A549 (cell line): ENCODE data around the gene HOXB1. TPM values are rescaled to one million over a fixed set of nuclear protein-coding genes. Genes with fewer than 3 reads are reported as not detected.
A peak's percentile ranks its signal among the peaks of the same experiment; 100 is the strongest.

Source experiments
- ATAC-seq, 2 experiments: fragments of 200-7000 bp in 1 of 2; fragments of >200 bp in 1 of 2; cut with Nextera tagmentation in 1 of 2; cut with Tn5 transposase in 1 of 2; 3 replicates each; pipeline versions ENCODE4 v1.8.0 to v1.9.1; 2018 to 2020; ENCODE audit warnings: mild to moderate bottlenecking in 1 of 2, moderate library complexity in 1 of 2
- CTCF ChIA-PET: fragments of 300-600 bp; sonication (Branson Sonifier 250); formaldehyde crosslinking; extraction: SDS; loops from one replicate; lab custom pipeline; 2021; ENCODE audit warnings: antibody characterized with exemption, inconsistent platforms; lab: Yijun Ruan, JAX
- POLR2A ChIA-PET: fragments of 350-600 bp; formaldehyde crosslinking; extraction: SDS; loops from one replicate; lab custom pipeline; 2021; ENCODE audit warnings: antibody characterized with exemption, inconsistent platforms; lab: Yijun Ruan, JAX
- DNase-seq, 2 experiments: peaks; one replicate each; pipeline versions ENCODE4 v3.0.0 to v3.0.0-alpha.2; 2011 to 2016; ENCODE audit warnings: low read depth in 1 of 2, low spot score in 1 of 2
- FAIRE-seq: peaks from 2 replicates; lab custom pipeline; 2011; peaks lifted over from hg19 to GRCh38; lab: Jason Lieb, UNC
- H3K27ac ChIP-seq, 2 experiments: fragments of >200 bp; sonication (Bioruptor Twin); formaldehyde crosslinking; 3 replicates each; pipeline ENCODE4 v1.5.1; 2016 to 2017
- H3K4me1 ChIP-seq: fragments of >200 bp; sonication (Bioruptor Twin); formaldehyde crosslinking; 3 replicates; pipeline ENCODE4 v1.6.1; 2016
- H3K4me2 ChIP-seq: fragments of >200 bp; sonication (Bioruptor Twin); formaldehyde crosslinking; 3 replicates; pipeline ENCODE4 v1.6.1; 2016
- H3K4me3 ChIP-seq: fragments of >200 bp; sonication (Bioruptor Twin); formaldehyde crosslinking; 3 replicates; pipeline ENCODE4 v1.5.1; 2016
- H3K9me3 ChIP-seq: fragments of >200 bp; sonication (Bioruptor Twin); formaldehyde crosslinking; 3 replicates; pipeline ENCODE4 v1.6.1; 2016
- CBX2 ChIP-seq: fragments of 200-600 bp; sonication (generic); IDR thresholded peaks from 2 replicates; pipeline ENCODE4 v1.6.1; 2016; ENCODE audit warnings: low read depth, mild to moderate bottlenecking, borderline replicate concordance
- CEBPB ChIP-seq, 2 experiments: fragments of >200 bp in 1 of 2; sonication (Bioruptor Twin) in 1 of 2; formaldehyde crosslinking in 1 of 2; IDR thresholded peaks; 2 replicates each; pipeline ENCODE4 v1.6.1; 2012 to 2016
- CHD4 ChIP-seq: fragments of 200-600 bp; sonication (generic); IDR thresholded peaks from 2 replicates; pipeline ENCODE4 v1.6.1; 2016; ENCODE audit warnings: antibody characterized with exemption, mild to moderate bottlenecking, borderline replicate concordance
- CTCF ChIP-seq: fragments of >200 bp; sonication (Bioruptor Twin); formaldehyde crosslinking; IDR thresholded peaks from 3 replicates; pipeline ENCODE4 v1.5.1; 2016
- EHMT2 ChIP-seq: fragments of 200-600 bp; sonication (generic); IDR thresholded peaks from 2 replicates; pipeline ENCODE4 v1.6.1; 2016; ENCODE audit warnings: antibody characterized with exemption, low read depth, mild to moderate bottlenecking, moderate library complexity
- EP300 ChIP-seq, 2 experiments: fragments of >200 bp; sonication (Bioruptor Twin); formaldehyde crosslinking; IDR thresholded peaks; 2 replicates in 1 of 2; 3 replicates in 1 of 2; pipeline ENCODE4 v1.6.1; 2016 to 2017
- ESRRA ChIP-seq: fragments of 150-350 bp; IDR thresholded peaks from 2 replicates; pipeline ENCODE4 v1.6.1; 2014; ENCODE audit warnings: mild to moderate bottlenecking, low read length, borderline replicate concordance
- GATA3 ChIP-seq: IDR thresholded peaks from 2 replicates; pipeline ENCODE4 v1.6.1; 2012; ENCODE audit warnings: borderline replicate concordance
- HDAC2 ChIP-seq: fragments of 200-600 bp; sonication (generic); IDR thresholded peaks from 2 replicates; pipeline ENCODE4 v1.6.1; 2016
- HES2 ChIP-seq: fragments of >200 bp; sonication (Bioruptor Twin); formaldehyde crosslinking; IDR thresholded peaks from 2 replicates; pipeline ENCODE4 v1.6.1; 2016
- HEYL ChIP-seq: fragments of 250-450 bp; sonication (Bioruptor Pico); IDR thresholded peaks from 2 replicates; pipeline ENCODE4 v1.8.0; 2021; ENCODE audit warnings: mild to moderate bottlenecking, moderate library complexity
- HMGXB4 ChIP-seq: fragments of 250-450 bp; sonication (Bioruptor Pico); IDR thresholded peaks from 2 replicates; pipeline ENCODE4 v1.5.0; 2021; ENCODE audit warnings: mild to moderate bottlenecking, moderate library complexity, borderline replicate concordance
- HOXB13 ChIP-seq: fragments of 250-450 bp; sonication (Bioruptor Pico); IDR thresholded peaks from 2 replicates; pipeline ENCODE4 v1.5.0; 2020; ENCODE audit warnings: low read depth, mild to moderate bottlenecking, moderate library complexity
- JUN ChIP-seq, 2 experiments: fragments of >200 bp; sonication (Bioruptor Twin); formaldehyde crosslinking; IDR thresholded peaks; 2 replicates in 1 of 2; 3 replicates in 1 of 2; pipeline ENCODE4 v1.6.1; 2016 to 2017
- JUNB ChIP-seq: fragments of >200 bp; sonication (Bioruptor Twin); formaldehyde crosslinking; IDR thresholded peaks from 2 replicates; pipeline ENCODE4 v1.6.1; 2016
- KDM1A ChIP-seq: fragments of 200-600 bp; sonication (generic); IDR thresholded peaks from 2 replicates; pipeline ENCODE4 v1.6.1; 2016; ENCODE audit warnings: low read depth, mild to moderate bottlenecking
- MAFK ChIP-seq: fragments of 450-650 bp; IDR thresholded peaks from 2 replicates; pipeline ENCODE4 v1.6.1; 2014; ENCODE audit not compliant: partially characterized antibody
- MAX ChIP-seq: IDR thresholded peaks from 2 replicates; pipeline ENCODE4 v1.6.1; 2012
- MYC ChIP-seq: IDR thresholded peaks from 2 replicates; pipeline ENCODE4 v1.6.1; 2012; ENCODE audit warnings: mild to moderate bottlenecking, inconsistent platforms, low read length, improper control_type of control experiment, borderline replicate concordance
- NPAS2 ChIP-seq: fragments of 250-450 bp; sonication (Bioruptor Pico); IDR thresholded peaks from 2 replicates; pipeline ENCODE4 v1.8.0; 2022; ENCODE audit warnings: mild to moderate bottlenecking, moderate library complexity, borderline replicate concordance
- PBX3 ChIP-seq: IDR thresholded peaks from 2 replicates; pipeline ENCODE4 v1.6.1; 2012
- PHF8 ChIP-seq: fragments of 200-600 bp; sonication (generic); IDR thresholded peaks from 2 replicates; pipeline ENCODE4 v1.6.1; 2016; ENCODE audit warnings: low read depth, mild to moderate bottlenecking, antibody characterized with exemption, moderate library complexity, borderline replicate concordance
- POLR2A ChIP-seq: IDR thresholded peaks from 2 replicates; pipeline ENCODE4 v1.6.1; 2012; ENCODE audit warnings: mild to moderate bottlenecking, low read length
- POLR2AphosphoS2 ChIP-seq: conservative IDR thresholded peaks from 2 replicates; pipeline ENCODE4 v1.6.1; 2012; ENCODE audit warnings: low read length, improper control_type of control experiment, inconsistent platforms
- RNF2 ChIP-seq: fragments of 200-600 bp; sonication (generic); IDR thresholded peaks from 2 replicates; pipeline ENCODE4 v1.6.1; 2016; ENCODE audit warnings: low read depth, mild to moderate bottlenecking, antibody characterized with exemption, moderate library complexity, borderline replicate concordance
- TFCP2L1 ChIP-seq: fragments of 250-450 bp; sonication (Bioruptor Pico); IDR thresholded peaks from 2 replicates; pipeline ENCODE4 v1.5.0; 2021; ENCODE audit warnings: mild to moderate bottlenecking
- TP53 ChIP-seq: fragments of 250-450 bp; sonication (Bioruptor Pico); IDR thresholded peaks from 2 replicates; pipeline ENCODE4 v1.5.0; 2021; ENCODE audit warnings: mild to moderate bottlenecking, moderate library complexity
- WGBS: methylation state at CpG from one replicate; pipeline ENCODE4 v1.1.6; 2017; ENCODE audit errors: missing lambda C conversion rate; 5-methylcytosine and 5-hydroxymethylcytosine counted together
- polyA plus RNA-seq, 4 experiments: library from polyadenylated mRNA; depleted of rRNA in 3 of 4; stranded (reverse); fragments of >200 nt; fragmentation: RNase III in 1 of 4; extraction: RNeasy Plus Mini Kit Qiagen cat#74134 plus additional on column Dnase treatment in 1 of 4; gene quantifications; 2 replicates in 3 of 4; 3 replicates in 1 of 4; pipeline ENCODE4 v1.2.3, GENCODE V29; 2011 to 2017

The HOXB1 gene
- polyA plus RNA-seq, 2 of the 4 experiments (the other 2 are of a cell fraction), result not detected

- Histone ChIP-seq H3K4me2 (no peak overlapping the region), H3K4me1 (peaks cover 26% of the 10 kb centered on the region), H3K27ac (0 out of 6 replicates have a peak overlapping the region, but pooled peaks of 1 of the 2 experiments have one; percentile 13), H3K9me3 (no peaks in the 10 kb centered on the region), H3K4me3 (no peak overlapping the region)
- ChIA-PET CTCF (interaction anchor here (0.6 to 1.5 kb wide), 4 partner anchors 12 to 251 kb away, joined by 3 to 6 read pairs (median 3); no protein-coding TSS in a partner anchor), POLR2A (no interaction called here)
- ATAC-seq (no peak), FAIRE-seq (no peak), DNase-seq (no peak)
- 87% methylated on average over 2 of the region's 2 CpGs for WGBS
- no peak for TF ChIP-seq JUNB
- no peak for TF ChIP-seq NPAS2 (CRISPR knock-in tag)
Measured at GRCh38 chr17:48558831-48559121, 28.0 kb upstream of the HOXB1 start.

- no peak overlapping the region for H3K4me2 ChIP-seq
- ChIA-PET CTCF (interaction anchor here (1.0 to 1.5 kb wide), 3 partner anchors 66 to 299 kb away, joined by 3 to 7 read pairs (median 3); no protein-coding TSS in a partner anchor), POLR2A (no interaction called here)
- WGBS, result 91% methylated on average over 13 of the region's 13 CpGs
- no peak for FAIRE-seq
- peak overlapping the region in 1 of 2 experiments; percentile 13; a peak in 2 of 6 replicates for H3K27ac ChIP-seq
- ATAC-seq, result no peak
- TF ChIP-seq ESRRA (no peak), CHD4 (no peak), JUN (IDR thresholded peaks at IDR 0.05) (no peak), RNF2 (no peak), CBX2 (no peak), EP300 (IDR thresholded peaks at IDR 0.05) (no peak), TP53 (CRISPR knock-in tag) (no peak), MAX (no peak), GATA3 (no peak), CEBPB (IDR thresholded peaks at IDR 0.05) (no peak), PHF8 (no peak), MAFK (no peak), HEYL (CRISPR knock-in tag) (no peak), HDAC2 (no peak), HES2 (no peak), PBX3 (no peak), TFCP2L1 (CRISPR knock-in tag) (no peak), KDM1A (no peak)
- no peak for DNase-seq
- no peak overlapping the region for H3K4me3 ChIP-seq
- no peaks in the 10 kb centered on the region for H3K9me3 ChIP-seq
- H3K4me1 ChIP-seq, result peaks cover 31% of the 10 kb centered on the region
Measured at GRCh38 chr17:48558057-48558830, 27.4 kb upstream of the HOXB1 start.

GRCh38 chr17:48556576-48557401, 26.0 kb upstream of the HOXB1 start:
- WGBS, result 56% methylated on average over 7 of the region's 7 CpGs
- POLR2A ChIA-PET, result interaction anchor here (0.7 to 1.9 kb wide), 2 partner anchors 69 to 455 kb away, joined by 3 to 5 read pairs; partner anchors contain the start of gene HOXB9
- H3K4me2 ChIP-seq, result peak overlapping the region; percentile 89
- no peak overlapping the region for H3K4me3 ChIP-seq
- FAIRE-seq (no peak), DNase-seq (no peak), ATAC-seq (no peak)
- peaks cover 37% of the 10 kb centered on the region for H3K4me1 ChIP-seq
- CTCF ChIA-PET, result interaction anchor here (0.7 to 3.0 kb wide), 13 partner anchors 16 to 341 kb away, joined by 3 to 11 read pairs (median 3); partner anchors contain the start of gene HOXB5
- peak overlapping the region; percentile 97 for H3K27ac ChIP-seq
- H3K9me3 ChIP-seq, result no peaks in the 10 kb centered on the region
- TF ChIP-seq POLR2AphosphoS2, result no peak
- no peak for TF ChIP-seq CTCF
- no peak for TF ChIP-seq CBX2
- TF ChIP-seq HES2, result no peak
- TF ChIP-seq HMGXB4 (CRISPR knock-in tag), result no peak
- TF ChIP-seq POLR2A, result no peak
- no peak for TF ChIP-seq HOXB13 (CRISPR knock-in tag)
- TF ChIP-seq MYC, result no peak
- no peak for TF ChIP-seq EHMT2
